Ureter (tissue), 1 donor: ENCODE measurements around the gene SLIRP. TPM values are rescaled to one million over a fixed set of nuclear protein-coding genes. Genes with fewer than 3 reads are reported as not detected.
A peak's percentile ranks its signal among the peaks of the same experiment; 100 is the strongest.
"Not testable (repeated sequence)": the region's sequence is repeated elsewhere in the genome, so short reads cannot be mapped to it uniquely, and the experiment has no call there.

ENCODE experiments used
- DNase-seq: peaks from one replicate; pipeline ENCODE4 v3.0.0-alpha.2; 2020; ENCODE audit warnings: low spot score
- total RNA-seq: library from RNA; stranded (reverse); gene quantifications from one replicate; pipeline ENCODE4 v1.2.4, GENCODE V29; 2023
- donor health status: DM: yes; HTN: yes; CAD: no.

Gene SLIRP
- 101 TPM for total RNA-seq

- DNase-seq = peak; percentile 92
These were observed at the start of gene SLIRP, which contains the start of gene ALKBH1 for GRCh38 chr14:77707724-77708408. SLIRP (plus strand) TSS chr14:77708103; CDS start chr14:77708112, 9 bp downstream. ALKBH1 (minus strand) TSS chr14:77708023; CDS start chr14:77708004, 19 bp downstream.

DNA sequence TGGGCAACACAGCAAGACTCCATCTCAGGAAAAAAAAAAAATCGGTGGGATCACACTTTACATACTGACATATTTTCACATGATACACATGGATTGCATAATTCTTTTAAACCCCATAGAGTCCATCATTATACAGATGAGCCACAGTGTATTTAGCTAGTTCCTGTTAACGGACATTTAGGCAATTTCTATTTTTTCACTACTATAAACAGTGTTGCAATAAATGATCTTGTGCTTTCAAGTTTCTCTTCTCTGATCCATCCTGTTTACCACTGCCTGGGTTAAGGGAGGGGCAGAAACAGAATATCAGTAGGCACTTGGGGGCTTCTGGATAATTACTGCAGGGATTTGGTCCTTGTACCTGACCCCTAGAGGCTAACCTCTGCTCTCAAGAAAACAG is 48.1 kb upstream of the SLIRP start:
- DNase-seq = no peak

DNA sequence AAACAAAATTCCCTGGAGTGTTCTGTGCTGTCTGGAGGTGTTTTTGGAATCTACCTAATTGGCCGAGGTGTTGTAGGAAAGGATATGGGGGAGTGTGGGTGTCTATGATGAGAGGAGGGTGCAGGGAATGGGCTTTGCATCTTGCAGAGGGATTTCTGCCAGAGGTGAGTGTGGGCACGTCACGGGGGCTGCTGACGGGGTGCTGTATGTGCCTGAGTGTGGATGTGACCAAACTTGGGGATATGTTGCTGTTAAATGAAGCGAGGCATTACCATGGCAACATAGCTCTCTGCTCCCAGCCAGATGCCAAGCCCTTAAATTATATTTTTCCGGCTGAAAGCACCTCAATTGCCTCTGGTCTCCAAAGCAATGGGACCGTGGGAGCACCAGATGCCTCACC is 47.1 kb upstream of the SLIRP start:
- no peak for DNase-seq

DNA sequence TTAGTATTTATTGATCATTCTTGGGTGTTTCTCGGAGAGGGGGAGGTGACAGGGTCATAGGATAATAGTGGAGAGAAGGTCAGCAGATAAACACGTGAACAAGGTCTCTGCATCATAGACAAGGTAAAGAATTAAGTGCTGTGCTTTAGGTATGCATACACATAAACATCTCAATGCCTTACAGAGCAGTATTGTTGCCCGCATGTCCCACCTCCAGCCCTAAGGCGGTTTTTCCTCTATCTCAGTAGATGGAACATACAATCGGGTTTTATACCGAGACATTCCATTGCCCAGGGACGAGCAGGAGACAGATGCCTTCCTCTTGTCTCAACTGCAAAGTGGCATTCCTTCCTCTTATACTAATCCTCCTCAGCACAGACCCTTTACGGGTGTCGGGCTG is 46.3 kb upstream of the SLIRP start:
- DNase-seq = not testable (repeated sequence)

GRCh38 chr14:77663293-77663692 is 44.6 kb upstream of the SLIRP start:
- DNase-seq = no peak

DNA sequence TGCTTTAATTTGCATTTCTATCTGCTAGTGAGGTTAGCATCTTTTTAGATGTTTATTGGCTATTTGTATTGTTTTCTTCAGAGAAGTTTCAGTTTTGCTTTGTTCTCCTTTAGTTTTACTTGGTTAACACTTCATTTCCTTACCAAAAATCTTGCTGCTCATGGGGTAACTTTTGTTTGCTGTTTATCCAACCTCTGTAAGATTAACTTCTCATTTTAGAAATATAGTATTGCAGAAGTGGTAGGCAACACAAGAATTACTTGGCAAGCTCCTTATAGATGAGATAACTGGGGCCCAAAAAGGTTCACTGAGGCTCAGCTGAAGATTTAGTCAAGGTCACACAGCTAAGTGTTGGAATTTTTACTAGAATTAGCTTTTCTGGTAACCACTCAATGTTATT is 40.6 kb upstream of the SLIRP start:
- no peak for DNase-seq

DNA sequence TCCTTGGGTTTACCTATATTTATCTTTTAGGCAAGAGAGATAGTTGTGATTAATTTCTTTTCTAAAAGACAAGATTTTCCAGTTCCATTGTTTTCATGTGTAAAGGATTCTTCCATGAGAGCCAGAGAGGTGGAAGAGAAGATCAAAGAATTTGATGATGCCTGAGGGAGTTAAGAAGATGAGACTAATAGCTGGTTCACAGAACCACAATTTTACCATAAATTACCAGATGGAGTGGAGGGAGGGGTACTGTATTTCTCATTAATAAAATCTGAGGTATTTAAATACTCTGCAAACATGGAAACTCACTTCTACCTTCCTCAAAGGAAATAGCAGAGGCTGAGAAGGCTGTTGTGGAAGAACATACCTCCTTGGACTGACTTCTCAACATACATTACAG is 34.7 kb upstream of the SLIRP start:
- DNase-seq = no peak

GRCh38 chr14:77674931-77675330 is 33.0 kb upstream of the SLIRP start:
- no peak for DNase-seq

- DNase-seq = no peak
These were observed 26.4 kb upstream of the SLIRP start for GRCh38 chr14:77681196-77682157.

DNA sequence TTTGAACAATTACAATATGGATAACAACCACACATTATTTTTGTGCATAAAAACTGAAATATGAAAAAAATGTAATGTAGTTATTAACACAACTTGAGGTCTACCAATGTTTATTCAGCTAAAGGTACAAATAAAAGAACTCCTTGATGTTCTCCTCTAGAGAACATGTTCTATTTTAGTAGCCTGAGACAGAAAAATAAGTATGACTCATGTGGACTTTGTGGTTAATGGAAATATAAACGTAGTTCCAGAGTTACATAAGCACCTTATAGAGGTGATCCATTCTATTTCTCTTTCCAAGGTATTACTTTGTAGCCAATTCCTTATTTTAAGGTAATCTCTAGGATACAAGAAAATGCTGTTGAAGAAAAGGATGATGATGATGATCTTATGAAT is 25.7 kb upstream of the SLIRP start:
- no peak for DNase-seq

DNA sequence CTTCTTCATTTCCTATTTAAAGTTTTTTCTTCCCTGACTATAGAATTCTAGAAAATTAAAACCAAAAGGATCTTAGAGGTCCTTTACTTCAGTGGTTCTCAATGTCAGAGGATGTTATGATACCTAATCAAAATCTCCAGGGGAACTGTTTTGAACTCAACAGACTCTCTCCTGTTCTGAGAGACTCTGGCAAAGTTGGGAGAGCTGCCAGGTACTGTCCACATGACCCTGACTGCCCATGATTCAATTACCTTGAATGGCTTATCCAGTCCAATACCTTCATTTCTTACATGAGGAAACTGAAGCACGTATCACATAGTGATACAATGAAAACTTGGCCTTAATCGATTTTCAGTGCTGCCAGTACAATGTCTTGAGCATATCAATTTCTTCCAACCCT is 16.6 kb upstream of the SLIRP start:
- DNase-seq = no peak

DNA sequence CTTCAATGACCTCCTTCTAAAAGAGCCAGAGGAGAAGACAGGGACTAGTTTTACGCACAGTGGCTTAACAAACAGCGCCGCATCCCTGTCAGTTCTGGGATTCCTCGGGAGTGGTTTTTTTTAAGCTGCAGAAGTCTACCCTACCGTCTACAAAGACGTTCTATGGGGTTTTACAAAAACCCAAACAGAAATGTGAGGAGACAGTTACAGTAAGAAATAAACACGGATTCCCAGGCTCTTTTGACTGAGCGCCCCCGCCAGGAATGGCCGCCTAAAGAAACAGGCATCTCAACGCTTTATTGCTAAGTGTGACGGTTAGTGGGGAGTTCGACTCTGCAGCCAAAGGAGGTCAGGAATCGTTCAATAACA is 564 bp upstream of the SLIRP start:
- DNase-seq = no peak

DNA sequence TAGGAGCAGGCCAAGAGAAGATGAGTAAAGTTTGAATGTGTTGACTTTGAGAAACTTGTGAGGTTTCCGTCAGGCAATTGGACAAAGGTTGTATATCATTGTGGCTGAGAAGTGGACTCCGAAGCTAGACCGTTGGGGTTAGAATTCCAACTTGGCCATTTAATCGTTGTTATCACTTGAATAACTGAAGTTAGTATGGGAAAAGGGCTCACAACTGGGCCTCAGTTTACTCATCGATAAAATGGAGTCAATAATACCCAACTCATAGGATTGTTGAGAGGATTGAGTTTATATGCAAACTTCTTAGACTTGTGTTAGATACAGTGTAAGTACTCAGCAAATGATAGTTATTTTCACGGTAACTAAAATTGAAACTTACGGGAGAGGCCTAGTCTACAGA is 846 bp downstream of the SLIRP start:
- no peak for DNase-seq

- DNase-seq = no peak
These were observed 1.5 kb downstream of the SLIRP start for GRCh38 chr14:77709412-77709811.

DNA sequence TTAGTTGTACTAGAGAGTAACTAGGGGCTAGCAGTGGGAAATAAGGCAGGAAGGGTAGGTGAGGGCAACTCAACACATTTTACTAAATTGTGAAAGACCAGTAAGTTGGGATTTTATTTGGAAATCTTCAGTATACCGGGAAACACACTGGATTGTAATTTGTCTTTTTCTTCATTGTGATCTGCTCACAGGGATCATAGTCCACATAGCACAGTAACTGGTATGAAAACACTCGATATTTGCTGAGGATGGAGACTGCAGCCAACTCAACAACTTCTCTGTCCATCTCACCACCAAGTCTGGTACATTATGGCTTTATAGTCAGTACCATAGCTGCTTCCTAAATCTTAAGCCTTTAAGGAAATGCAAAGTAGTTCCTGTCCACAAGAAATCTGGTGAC is 2.5 kb downstream of the SLIRP start:
- no peak for DNase-seq

DNA sequence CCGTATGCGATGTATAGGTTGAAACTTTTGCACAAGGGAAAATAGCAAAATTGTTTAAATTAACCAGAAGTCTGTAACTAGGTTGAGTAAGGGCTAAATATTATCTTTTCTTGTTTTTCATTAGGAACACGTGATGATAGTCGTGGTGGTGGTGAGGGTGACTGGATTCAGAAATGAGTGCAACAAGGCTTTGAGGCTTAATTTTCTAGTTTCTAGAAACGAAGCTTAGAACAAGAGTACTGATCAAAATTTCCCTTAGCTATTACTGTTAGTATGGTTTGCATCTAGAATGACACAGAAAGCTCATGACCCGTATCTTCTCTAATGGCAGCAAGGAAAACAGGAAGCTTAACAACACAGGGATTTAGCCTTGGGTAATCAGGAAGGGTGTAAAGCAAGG is 7.0 kb downstream of the SLIRP start:
- DNase-seq = no peak

- DNase-seq = no peak
These were observed 9.9 kb downstream of the SLIRP start for GRCh38 chr14:77717608-77718305.

DNA sequence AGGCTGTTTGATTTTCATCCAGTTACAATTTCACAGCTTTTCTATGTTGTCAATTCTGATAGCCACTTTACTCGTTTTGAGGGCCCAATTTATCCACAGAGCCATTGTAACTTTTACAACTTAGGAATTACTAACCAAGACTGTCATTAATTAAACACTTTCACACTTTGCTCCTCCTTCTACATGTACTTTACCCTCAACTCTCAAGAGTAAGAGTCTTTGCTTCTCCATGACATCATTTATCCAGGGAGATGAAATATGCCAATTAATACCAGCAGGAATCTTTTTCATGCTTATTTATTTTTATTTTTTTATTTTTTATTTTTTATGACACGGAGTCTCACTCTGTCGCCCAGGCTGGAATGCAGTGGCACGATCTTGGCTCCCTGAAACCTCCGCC is 13.5 kb downstream of the SLIRP start:
- no peak for DNase-seq

GRCh38 chr14:77722301-77722700 is 14.4 kb downstream of the SLIRP start:
- DNase-seq = no peak

- DNase-seq = no peak
These were observed 23.1 kb downstream of the SLIRP start for GRCh38 chr14:77730976-77731497.

- DNase-seq = no peak
These were observed 30.8 kb downstream of the SLIRP start for GRCh38 chr14:77738559-77739250.

- no peak for DNase-seq
These were observed 33.5 kb downstream of the SLIRP start for GRCh38 chr14:77741438-77741837.
